ENCODE results near the gene ADGRL2.

- TF ChIP-seq CTCF (conservative IDR thresholded peaks at IDR 0.05 in 1 of 2, IDR thresholded peaks at IDR 0.05 in 1 of 2; ENCODE audit: extremely low read depth in 1 of 2, insufficient read depth in 1 of 2, low read depth in 1 of 2, low read length in 2 of 2), result no peak
- TF ChIP-seq EZH2 (IDR thresholded peaks at IDR 0.05; ENCODE audit: borderline replicate concordance, low read length), result no peak
Observed at GRCh38 chr1:81950591-81951244, 150.0 kb downstream of the ADGRL2 start.
